ACC112 (cell line): Measurements from ENCODE around the gene TMEM139.
"Not testable (repeated sequence)": the region's sequence is repeated elsewhere in the genome, so short reads cannot be mapped to it uniquely, and the experiment has no call there.

Experiments
- H2AFZ ChIP-seq: fragments of 200-600 bp; sonication (generic); one replicate; pipeline ENCODE4 v1.6.0; 2017; ENCODE audit warnings: antibody characterized with exemption, low read length; ENCODE audit not compliant: unreplicated experiment
- H3K27ac ChIP-seq: fragments of 200-600 bp; sonication (generic); 2 replicates; pipeline ENCODE4 v1.5.1; 2014; ENCODE audit warnings: low read depth, mild to moderate bottlenecking, antibody characterized with exemption, low read length, moderate library complexity
- H3K27me3 ChIP-seq: fragments of 200-600 bp; sonication (generic); 2 replicates; pipeline ENCODE4 v1.6.1; 2014; ENCODE audit warnings: mild to moderate bottlenecking, antibody characterized with exemption, low read length, moderate library complexity, mixed read lengths; ENCODE audit not compliant: insufficient read depth
- H3K36me3 ChIP-seq: fragments of 200-600 bp; sonication (generic); 2 replicates; pipeline ENCODE4 v1.6.1; 2016; ENCODE audit warnings: mild to moderate bottlenecking, antibody characterized with exemption, low read length, moderate library complexity, mixed read lengths; ENCODE audit not compliant: insufficient read depth
- H3K4me1 ChIP-seq: fragments of 200-600 bp; sonication (generic); one replicate; pipeline ENCODE4 v1.6.1; 2016; ENCODE audit warnings: low read length, mixed read lengths; ENCODE audit not compliant: insufficient read depth, unreplicated experiment, control insufficient read depth
- H3K4me3 ChIP-seq: fragments of 200-600 bp; sonication (generic); 2 replicates; pipeline ENCODE4 v1.5.1; 2014; ENCODE audit warnings: mild to moderate bottlenecking, low read depth, low read length
- H3K79me2 ChIP-seq: fragments of 200-600 bp; sonication (generic); one replicate; pipeline ENCODE4 v1.6.0; 2016; ENCODE audit warnings: low read length; ENCODE audit not compliant: control insufficient read depth, unreplicated experiment, insufficient read depth

TMEM139 gene

DNA sequence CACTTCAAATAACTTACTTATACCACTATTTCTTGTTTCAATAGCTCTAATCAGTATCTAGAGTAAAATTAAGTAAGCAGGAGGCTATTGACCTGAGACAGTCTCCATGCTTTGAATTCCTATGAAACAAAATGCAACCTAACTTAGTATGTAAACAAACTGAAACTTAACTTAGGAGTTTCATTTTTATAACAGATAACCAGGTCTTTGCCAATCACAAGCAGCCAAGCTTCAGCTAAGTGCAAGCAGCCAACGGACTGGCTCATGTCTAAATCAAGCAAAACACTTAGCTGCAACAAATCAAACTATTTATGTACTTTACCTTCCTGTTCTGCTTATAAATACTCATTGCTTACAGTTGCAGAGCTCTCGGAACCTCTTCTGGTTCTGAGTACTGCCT is 25.9 kb upstream of the TMEM139 start:
- peaks cover 4% of the 10 kb centered on the region for H3K4me1 ChIP-seq
- H3K36me3 ChIP-seq = no peaks in the 10 kb centered on the region
- no peak overlapping the region for H3K27ac ChIP-seq
- H3K79me2 ChIP-seq = peaks cover 5% of the 10 kb centered on the region
- no peak overlapping the region for H3K4me3 ChIP-seq
- H2AFZ ChIP-seq = peak overlapping the region; percentile 74
- H3K27me3 ChIP-seq = no peaks in the 10 kb centered on the region

DNA sequence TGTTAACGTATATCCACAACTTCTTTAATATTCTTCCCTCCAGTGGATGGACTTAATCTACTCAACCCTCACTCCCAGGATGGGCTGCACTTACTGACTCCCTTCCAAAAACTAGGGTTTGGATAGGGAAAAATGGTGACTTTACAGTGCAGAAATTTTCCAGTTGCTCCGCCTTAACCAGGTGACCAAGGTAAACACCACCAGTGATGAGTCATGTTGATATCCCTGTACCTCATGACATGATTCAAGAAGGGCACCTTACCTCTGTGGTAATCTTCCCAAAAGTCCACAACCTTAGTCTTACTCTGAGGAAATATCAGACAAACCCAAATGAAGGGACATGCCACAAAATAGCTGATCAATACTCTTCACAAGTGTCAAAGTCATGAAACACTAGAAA is 25.0 kb upstream of the TMEM139 start:
- Histone ChIP-seq H3K79me2 (peaks cover 14% of the 10 kb centered on the region), H2AFZ (no peak overlapping the region), H3K36me3 (no peaks in the 10 kb centered on the region), H3K4me1 (peaks cover 7% of the 10 kb centered on the region), H3K27me3 (no peaks in the 10 kb centered on the region), H3K27ac (no peak overlapping the region), H3K4me3 (no peak overlapping the region)

DNA sequence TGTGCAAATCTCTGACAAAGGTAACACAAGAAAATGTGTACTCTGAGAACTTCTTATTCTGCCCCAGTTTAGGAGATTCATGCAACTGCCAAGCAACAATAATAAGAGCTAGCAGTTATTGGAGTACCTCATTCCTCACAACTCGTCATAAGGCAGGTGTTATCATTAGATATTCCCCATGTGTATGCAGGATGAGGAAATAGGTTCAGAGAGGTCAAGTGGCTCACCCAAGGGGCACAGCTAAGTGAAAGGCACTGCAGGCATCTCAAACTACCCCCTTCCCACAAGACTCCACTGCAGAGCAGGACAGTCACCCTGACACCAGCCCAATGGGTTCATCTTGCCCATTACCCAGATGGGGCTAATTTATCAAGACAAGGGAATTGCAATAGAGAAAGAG is 22.9 kb upstream of the TMEM139 start:
- no peak overlapping the region for H3K4me3 ChIP-seq
- H3K27me3 ChIP-seq = no peaks in the 10 kb centered on the region
- H3K27ac ChIP-seq = no peak overlapping the region
- peaks cover 15% of the 10 kb centered on the region for H3K4me1 ChIP-seq
- no peak overlapping the region for H2AFZ ChIP-seq
- H3K36me3 ChIP-seq = peaks cover 3% of the 10 kb centered on the region; the same call in 1 of the 2 replicates
- peaks cover 14% of the 10 kb centered on the region for H3K79me2 ChIP-seq

DNA sequence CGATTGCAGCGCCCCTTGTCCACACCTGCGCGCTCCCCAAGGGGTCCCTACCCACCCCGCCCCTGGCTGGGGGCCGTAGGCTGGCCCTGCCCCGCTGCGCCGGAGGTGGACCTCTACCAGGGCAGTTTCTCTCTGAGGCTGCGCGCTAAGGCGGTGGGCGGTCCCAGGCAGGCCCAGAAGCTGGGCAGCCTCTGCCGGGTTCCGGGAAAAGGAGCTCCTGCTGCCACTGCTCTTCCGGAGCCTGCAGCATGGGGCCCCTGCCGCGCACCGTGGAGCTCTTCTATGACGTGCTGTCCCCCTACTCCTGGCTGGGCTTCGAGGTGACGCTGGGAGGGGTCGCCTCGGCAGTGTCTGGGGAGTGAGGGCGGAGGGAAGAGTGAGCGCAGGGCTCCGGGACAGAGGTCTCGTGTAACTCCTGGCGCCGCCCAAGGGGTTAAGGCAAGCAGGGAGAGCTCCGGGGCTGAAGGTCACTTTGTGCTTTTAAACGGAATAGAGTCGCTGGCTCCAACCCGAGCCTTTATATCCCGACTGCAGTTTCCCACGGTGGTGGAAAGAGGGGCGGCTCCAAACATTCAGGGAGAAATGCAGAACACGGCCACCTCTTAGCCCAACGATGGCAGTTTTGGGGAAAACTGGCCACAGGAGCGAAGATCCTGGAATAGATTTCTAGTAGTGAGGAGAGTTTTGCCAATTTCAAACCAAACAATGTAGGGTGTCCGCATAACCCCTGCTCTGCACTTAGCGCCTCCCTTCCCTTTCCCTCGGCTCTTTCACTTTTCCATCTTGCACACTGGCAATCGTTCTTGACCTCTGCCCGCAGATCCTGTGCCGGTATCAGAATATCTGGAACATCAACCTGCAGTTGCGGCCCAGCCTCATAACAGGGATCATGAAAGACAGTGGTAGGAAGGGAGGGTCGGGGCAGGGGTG is 21.2 kb upstream of the TMEM139 start, which contains the start of gene GSTK1:
TSS of gene GSTK1 (plus strand) at position 176 of the 930 bp plus-strand sequence. CDS start at position 249, 73 bp downstream.
- H3K4me1 ChIP-seq = peaks cover 15% of the 10 kb centered on the region
- H3K36me3 ChIP-seq = peaks cover 3% of the 10 kb centered on the region; the same call in 1 of the 2 replicates
- peak within 1 kb of the TSS; percentile 25; the same call in 1 of the 2 replicates for H3K27ac ChIP-seq
- H3K79me2 ChIP-seq = peaks cover 14% of the 10 kb centered on the region
- H2AFZ ChIP-seq = peak within 1 kb of the TSS; percentile 99
- H3K27me3 ChIP-seq = no peaks in the 10 kb centered on the region
- H3K4me3 ChIP-seq = peak within 1 kb of the TSS; percentile 96

DNA sequence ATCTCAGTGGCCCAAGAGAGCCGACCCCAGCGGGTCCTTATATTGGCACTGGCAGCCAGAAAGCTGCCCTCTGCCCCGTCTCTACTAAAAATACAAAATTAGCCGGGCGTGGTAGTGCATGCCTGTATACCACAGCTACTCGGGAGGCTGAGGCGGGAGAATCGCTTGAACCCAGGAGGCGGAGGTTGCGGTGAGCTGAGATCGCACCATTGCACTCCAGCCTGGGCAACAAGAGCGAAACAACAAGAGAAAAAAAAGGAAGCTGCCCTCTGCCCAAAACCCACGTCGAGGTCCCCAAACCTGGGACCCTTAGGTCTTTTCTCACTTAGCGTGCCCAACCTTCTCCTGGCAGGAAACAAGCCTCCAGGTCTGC is 20.6 kb upstream of the TMEM139 start:
- H3K4me3 ChIP-seq = peak overlapping the region; percentile 96
- peak overlapping the region; percentile 99 for H2AFZ ChIP-seq
- not testable (repeated sequence) for H3K27me3 ChIP-seq, H3K36me3 ChIP-seq, H3K27ac ChIP-seq
- peaks cover 14% of the 10 kb centered on the region for H3K79me2 ChIP-seq
- peaks cover 12% of the 10 kb centered on the region for H3K4me1 ChIP-seq

DNA sequence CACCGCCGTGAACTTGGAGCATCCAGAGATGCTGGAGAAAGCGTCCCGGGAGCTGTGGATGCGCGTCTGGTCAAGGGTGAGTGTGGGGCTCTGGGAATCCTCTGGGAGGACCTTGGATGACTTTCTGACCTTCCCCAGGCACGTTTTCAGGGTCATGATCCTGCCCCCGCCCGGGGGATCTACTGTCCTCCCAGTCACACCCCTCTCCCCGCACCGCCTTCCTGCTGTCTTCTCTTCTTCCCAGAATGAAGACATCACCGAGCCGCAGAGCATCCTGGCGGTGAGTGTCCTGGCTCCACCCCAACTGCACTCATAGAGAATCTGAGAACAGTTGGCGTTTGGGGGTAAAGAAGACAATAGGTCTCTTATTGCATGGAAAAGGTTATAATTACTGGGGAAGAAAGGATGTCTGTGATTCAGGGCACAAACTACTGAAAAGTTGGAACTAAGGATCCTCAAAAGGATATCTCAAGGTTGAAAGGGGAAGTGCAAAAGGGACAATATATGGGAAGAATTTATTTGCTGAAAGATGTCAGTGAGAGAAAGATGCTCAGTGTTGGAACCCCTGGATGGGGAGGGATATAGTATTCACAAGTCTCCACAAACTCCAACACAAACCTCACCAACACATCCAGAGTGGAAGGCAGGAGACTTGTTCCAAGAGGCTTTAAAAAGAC is 19.6 kb upstream of the TMEM139 start:
- Histone ChIP-seq H3K36me3 (peaks cover 7% of the 10 kb centered on the region; the same call in 1 of the 2 replicates), H3K4me3 (no peak overlapping the region), H3K27me3 (no peaks in the 10 kb centered on the region), H3K27ac (no peak overlapping the region), H3K79me2 (peaks cover 14% of the 10 kb centered on the region), H3K4me1 (peaks cover 12% of the 10 kb centered on the region), H2AFZ (no peak overlapping the region)

DNA sequence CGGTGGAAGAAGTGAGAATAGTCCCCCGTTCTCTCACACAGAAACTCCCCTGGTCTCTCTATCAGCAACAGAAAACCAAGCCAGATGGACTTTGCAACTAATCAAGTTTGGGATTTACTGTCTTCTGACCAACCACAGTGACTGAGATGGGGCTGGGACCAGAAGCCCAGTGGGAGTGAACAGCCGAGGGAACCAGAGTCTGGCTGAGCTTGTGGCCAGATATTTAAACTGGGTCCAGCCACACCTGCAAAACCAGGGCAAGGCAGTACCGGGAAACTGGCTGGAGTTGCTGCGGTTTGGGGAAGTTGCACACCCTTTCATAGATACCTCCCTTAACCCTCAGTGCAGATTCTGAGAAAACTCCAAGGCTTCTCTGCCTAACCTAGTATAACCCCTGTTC is 15.5 kb upstream of the TMEM139 start:
- peaks cover 7% of the 10 kb centered on the region; the same call in 1 of the 2 replicates for H3K36me3 ChIP-seq
- H3K27ac ChIP-seq = no peak overlapping the region

DNA sequence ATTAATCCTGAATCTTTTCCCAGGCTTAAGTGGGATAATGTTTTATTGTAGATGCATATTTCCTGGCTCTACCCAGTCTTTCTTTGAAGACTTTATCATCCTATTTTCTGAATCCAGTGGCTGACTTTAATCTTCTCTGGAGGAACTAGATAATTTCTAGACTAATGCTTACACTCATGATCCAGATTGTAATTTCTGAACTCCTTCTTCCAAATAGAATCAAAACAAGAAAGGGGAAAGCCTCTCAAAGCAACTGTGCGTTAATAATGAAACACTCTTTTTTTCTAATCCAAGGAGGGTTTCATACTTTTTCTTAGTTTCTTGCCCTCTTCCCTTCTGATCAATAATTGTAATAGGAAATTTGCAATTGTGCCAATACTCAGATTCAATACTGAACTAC is 13.5 kb upstream of the TMEM139 start:
- Histone ChIP-seq H3K79me2 (no peaks in the 10 kb centered on the region), H3K4me1 (no peaks in the 10 kb centered on the region), H3K36me3 (peaks cover 4% of the 10 kb centered on the region; the same call in 1 of the 2 replicates), H3K27ac (no peak overlapping the region), H3K4me3 (no peak overlapping the region), H3K27me3 (no peaks in the 10 kb centered on the region), H2AFZ (no peak overlapping the region)

More for the DNA sequence above, 15.5 kb upstream of the TMEM139 start:
- Histone ChIP-seq H3K4me3 (no peak overlapping the region), H3K79me2 (peaks cover 4% of the 10 kb centered on the region), H3K4me1 (peaks cover 8% of the 10 kb centered on the region), H3K27me3 (no peaks in the 10 kb centered on the region), H2AFZ (no peak overlapping the region)

DNA sequence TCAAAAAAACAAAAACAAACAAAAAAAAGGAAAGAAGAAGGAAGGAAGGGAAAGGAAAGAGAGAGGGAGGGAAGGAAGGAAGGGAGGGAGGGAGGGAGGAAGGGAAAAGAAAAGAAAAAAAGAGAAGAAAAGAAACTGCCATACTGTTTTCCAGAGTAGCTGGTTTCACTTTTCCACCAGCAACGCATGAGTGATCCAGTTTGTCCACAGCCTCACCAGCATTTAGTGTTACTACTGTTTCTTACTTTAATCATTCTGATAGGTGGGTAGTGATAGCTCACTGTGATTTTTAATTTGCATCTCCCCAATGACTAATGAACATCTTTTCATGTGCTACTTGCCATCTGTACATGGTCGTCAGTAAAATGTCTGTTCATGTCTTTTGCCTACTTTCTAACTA is 11.9 kb upstream of the TMEM139 start:
- Histone ChIP-seq H3K27me3 (no peaks in the 10 kb centered on the region), H3K4me1 (no peaks in the 10 kb centered on the region), H3K36me3 (peaks cover 4% of the 10 kb centered on the region; the same call in 1 of the 2 replicates), H2AFZ (no peak overlapping the region), H3K79me2 (no peaks in the 10 kb centered on the region), H3K27ac (no peak overlapping the region), H3K4me3 (no peak overlapping the region)

DNA sequence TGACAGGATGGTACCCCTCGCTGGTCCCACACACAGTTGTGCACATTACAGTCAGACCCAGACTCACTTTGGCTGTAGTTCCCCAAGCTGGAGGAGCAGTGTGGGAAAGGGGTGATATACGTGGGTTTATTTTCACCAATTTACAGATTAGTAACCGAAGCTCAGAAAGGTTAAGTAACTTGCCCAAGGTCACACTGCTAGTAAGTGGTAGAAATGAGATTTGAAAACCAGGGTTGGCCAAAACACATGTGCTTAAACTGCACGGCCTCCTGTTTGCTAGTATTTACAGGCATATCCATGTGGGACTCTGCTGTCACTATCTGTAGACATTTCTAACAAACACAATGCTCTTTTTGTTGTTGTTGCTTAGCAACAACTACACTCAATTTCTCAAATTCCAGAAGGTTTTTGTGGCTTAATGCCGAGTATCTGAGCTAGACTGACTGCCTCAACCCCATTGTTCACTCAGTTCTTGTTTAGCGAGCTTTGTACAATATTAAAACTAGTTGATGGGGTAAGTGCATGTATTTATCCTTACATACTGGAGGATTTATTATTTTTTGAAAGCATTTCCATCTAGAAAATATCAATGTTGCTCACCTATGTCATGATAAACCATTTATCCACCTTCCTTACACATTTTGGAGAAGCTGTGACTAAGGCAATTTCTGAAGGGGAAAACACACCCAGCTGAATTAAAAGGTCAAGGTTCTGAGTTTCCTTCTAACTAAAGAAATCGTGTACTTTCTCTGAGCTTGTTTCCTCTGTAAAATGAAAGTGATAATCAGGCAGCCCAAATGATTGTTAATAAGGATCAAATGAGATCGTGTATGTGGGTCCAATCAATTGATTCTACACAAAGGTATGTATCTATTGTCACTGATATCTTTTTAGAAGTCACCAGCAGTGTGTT is 5.3 kb upstream of the TMEM139 start:
- H2AFZ ChIP-seq = peak overlapping the region; percentile 68
- H3K27ac ChIP-seq = peak overlapping the region; percentile 39
- H3K79me2 ChIP-seq = no peaks in the 10 kb centered on the region
- H3K36me3 ChIP-seq = no peaks in the 10 kb centered on the region
- no peaks in the 10 kb centered on the region for H3K27me3 ChIP-seq
- peaks cover 16% of the 10 kb centered on the region for H3K4me1 ChIP-seq
- H3K4me3 ChIP-seq = peak overlapping the region; percentile 44
